Stimulated activated memory B cell treated with anti-CD40 and anti-IgM and Interleukin-4, amounts not matched to agents 10 μg/mL and 1 μg/mL and 100 μg/mL, for 72 hours (primary cell): ENCODE data around the gene COL4A1.
"Not testable (repeated sequence)": the region's sequence is repeated elsewhere in the genome, so short reads cannot be mapped to it uniquely, and the experiment has no call there.

Experiments used
- ATAC-seq: fragments of 150-1000 bp; cut with Tn5 transposase; 2 replicates; pipeline ENCODE4 v1.10.0; 2021
- H3K27ac Mint-ChIP-seq: one replicate; pipeline ENCODE4 v1.8.0; 2022; ENCODE audit warnings: mild to moderate bottlenecking, mixed read lengths
- H3K27me3 Mint-ChIP-seq: one replicate; pipeline ENCODE4 v1.8.0; 2022; ENCODE audit warnings: mixed read lengths
- H3K36me3 Mint-ChIP-seq: one replicate; pipeline ENCODE4 v1.8.0; 2022; ENCODE audit warnings: mixed read lengths
- H3K4me1 Mint-ChIP-seq: one replicate; pipeline ENCODE4 v1.8.0; 2022; ENCODE audit warnings: mixed read lengths
- H3K4me3 Mint-ChIP-seq: one replicate; pipeline ENCODE4 v1.8.0; 2022; ENCODE audit warnings: mild to moderate bottlenecking, moderate library complexity, mixed read lengths
- H3K9me3 Mint-ChIP-seq: one replicate; pipeline ENCODE4 v1.8.0; 2022; ENCODE audit warnings: mixed read lengths

COL4A1 gene

DNA sequence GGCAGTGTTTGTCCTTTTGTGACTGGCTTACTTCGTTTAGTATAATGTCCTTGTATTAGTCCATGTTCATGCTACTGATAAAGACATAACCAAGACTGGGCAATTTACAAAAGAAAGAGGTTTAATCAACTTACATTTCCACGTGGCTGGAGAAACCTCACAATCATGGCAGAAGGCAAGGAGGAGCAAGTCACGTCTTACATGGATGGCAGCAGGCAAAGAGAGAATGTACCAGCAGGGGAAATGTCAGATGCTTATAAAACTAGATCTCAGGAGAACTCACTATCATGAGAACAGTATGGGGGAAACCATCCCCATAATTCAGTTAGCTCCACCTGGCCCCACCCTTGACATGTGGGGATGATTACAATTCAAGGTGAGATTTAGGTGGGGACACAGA is 14.6 kb upstream of the COL4A1 start:
- not testable (repeated sequence) for ATAC-seq, H3K27ac Mint-ChIP-seq, H3K36me3 Mint-ChIP-seq, H3K4me3 Mint-ChIP-seq, H3K9me3 Mint-ChIP-seq, H3K4me1 Mint-ChIP-seq
- H3K27me3 Mint-ChIP-seq, result peaks cover 32% of the 10 kb centered on the region

DNA sequence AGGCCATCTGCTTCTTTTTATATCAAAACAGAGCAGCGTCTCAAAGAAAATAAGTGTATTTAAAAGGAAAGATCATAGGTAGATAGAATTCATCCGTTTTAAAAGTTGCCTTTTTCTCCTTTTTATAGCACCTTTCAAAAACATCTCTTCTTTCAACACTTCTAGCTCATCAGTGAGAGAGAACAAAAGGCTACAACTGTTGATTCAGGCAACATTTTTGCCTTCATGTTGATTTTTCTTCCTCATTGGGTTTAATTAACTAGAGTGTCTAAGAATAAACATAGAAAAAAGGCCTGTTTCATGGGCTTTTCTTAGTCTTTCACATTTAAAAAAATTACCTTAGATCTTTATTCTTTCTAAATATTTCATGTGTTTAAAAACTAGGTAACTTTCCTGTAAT is 13.7 kb upstream of the COL4A1 start:
- ATAC-seq, result no peak
- Mint-ChIP-seq H3K4me1 (no peaks in the 10 kb centered on the region), H3K27me3 (peaks cover 30% of the 10 kb centered on the region), H3K27ac (no peak overlapping the region), H3K4me3 (no peak overlapping the region), H3K9me3 (peaks cover 5% of the 10 kb centered on the region), H3K36me3 (no peaks in the 10 kb centered on the region)

DNA sequence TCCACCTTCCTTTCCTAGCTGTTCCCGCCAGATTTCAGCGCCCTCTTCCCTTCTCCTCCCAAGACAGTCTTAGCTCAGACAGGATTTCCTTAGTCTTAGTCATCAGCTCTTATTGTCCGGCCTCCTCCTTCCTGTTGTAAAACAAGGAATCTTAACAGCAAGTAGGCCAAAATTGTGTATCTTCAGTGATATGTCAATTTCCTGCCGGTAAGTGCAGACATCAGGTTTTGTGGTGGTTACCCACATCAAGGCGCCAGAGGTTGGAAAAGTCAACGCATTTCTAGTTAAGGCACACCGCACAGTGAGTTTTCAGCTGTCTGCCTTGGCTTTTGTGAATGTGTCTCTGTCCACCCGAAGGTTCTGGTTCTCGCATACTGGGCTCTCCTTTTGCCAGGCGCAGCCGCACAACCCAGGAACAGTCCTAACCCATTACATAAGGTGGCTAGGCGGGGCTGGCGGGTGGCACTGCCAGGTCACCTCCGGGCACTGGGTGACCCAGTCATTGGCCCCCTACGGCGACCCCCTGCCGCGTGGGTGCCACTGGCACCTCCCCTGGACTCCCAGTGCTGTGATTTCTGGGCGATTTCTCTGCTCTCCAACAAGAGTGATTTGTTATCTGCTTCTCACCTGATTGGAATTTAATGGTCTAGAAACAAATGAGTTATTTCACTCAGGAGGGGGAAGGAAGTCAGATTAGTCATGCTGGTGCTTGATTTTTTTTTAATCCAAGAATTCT is 13.0 kb upstream of the COL4A1 start:
- H3K27ac Mint-ChIP-seq, result no peak overlapping the region
- peak; percentile 31 for ATAC-seq
- H3K4me3 Mint-ChIP-seq, result no peak overlapping the region
- H3K9me3 Mint-ChIP-seq, result peaks cover 5% of the 10 kb centered on the region
- no peaks in the 10 kb centered on the region for H3K4me1 Mint-ChIP-seq
- H3K36me3 Mint-ChIP-seq, result no peaks in the 10 kb centered on the region
- H3K27me3 Mint-ChIP-seq, result peaks cover 29% of the 10 kb centered on the region

DNA sequence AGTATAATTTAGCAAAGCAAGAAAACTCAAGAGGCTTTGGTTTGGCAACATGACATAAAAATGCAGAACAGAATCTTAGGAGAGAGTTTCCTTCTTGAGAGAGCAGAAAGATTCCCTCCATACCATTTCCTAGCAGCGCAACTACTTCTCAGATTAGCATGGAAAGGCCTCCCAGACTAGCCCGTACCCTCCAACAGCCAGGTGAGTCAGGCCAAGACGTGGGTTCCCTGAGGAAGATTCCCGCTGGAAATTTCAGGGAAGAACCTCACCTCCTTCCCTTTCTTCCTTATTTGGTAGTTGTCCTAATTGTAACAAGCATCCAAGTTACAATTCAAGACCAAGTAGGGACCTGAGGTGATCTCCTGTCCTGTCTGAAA is 12.4 kb upstream of the COL4A1 start:
- Mint-ChIP-seq H3K27ac (no peak overlapping the region), H3K36me3 (no peaks in the 10 kb centered on the region), H3K9me3 (peaks cover 5% of the 10 kb centered on the region), H3K27me3 (peaks cover 26% of the 10 kb centered on the region), H3K4me1 (no peaks in the 10 kb centered on the region), H3K4me3 (no peak overlapping the region)
- no peak for ATAC-seq

DNA sequence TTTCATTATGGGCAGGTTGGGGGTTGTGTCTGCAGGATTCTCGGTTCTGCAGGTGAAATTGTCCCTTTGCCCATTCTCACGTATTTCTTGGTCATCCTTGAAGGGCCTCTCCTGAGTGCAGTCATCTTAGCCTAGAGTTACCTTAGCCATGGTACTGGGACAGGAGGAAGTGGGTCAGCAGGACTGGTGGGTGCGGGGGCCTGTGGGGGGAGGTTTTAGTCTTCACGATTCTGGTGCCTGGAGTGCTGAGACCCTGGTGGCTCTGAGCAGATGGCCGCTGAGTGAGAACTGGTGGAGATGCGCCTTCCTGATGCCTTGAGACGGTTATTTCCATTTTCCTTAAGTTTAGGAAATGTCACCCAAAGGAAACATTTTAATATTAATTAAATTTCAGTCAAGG is 12.0 kb upstream of the COL4A1 start:
- H3K27me3 Mint-ChIP-seq, result peaks cover 26% of the 10 kb centered on the region
- no peak overlapping the region for H3K27ac Mint-ChIP-seq
- peaks cover 5% of the 10 kb centered on the region for H3K9me3 Mint-ChIP-seq
- no peak overlapping the region for H3K4me3 Mint-ChIP-seq
- no peaks in the 10 kb centered on the region for H3K36me3 Mint-ChIP-seq
- no peaks in the 10 kb centered on the region for H3K4me1 Mint-ChIP-seq
- no peak for ATAC-seq

DNA sequence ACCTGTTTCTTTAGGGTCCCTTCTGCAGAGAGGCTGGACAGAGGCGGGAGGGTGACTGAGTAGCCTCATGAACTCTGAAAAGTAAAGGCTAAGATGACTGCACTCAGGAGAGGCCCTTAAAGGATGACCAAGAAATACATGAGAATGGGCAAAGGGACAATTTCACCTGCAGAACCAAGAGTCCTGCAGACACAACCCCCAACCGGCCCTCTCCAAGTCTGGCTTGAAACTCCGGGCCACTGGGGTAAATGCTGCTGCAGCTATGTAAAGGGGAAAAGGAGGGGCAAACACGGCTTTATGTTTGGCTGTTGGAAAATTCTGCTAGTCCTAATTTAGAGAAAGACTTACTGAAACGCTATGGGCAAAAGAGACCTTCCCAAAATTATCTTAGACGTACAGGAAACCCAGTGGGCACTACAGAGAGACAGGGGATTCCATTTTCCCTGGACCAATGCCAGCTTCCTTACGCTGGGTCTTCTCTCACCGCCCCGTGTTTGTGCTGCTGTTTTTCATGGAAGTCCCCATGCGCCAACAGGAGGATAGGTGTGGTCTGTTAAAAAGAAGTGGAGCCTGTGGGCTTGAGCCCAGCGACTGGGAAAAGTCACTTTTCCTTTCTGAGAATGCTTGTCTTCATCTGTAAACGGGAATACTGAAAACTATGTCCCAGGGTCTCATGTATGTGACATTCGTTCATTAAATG is 10.7 kb upstream of the COL4A1 start:
- Mint-ChIP-seq H3K9me3 (peaks cover 5% of the 10 kb centered on the region), H3K4me3 (no peak overlapping the region), H3K27ac (no peak overlapping the region), H3K36me3 (no peaks in the 10 kb centered on the region), H3K4me1 (no peaks in the 10 kb centered on the region), H3K27me3 (peaks cover 17% of the 10 kb centered on the region)
- ATAC-seq, result no peak

DNA sequence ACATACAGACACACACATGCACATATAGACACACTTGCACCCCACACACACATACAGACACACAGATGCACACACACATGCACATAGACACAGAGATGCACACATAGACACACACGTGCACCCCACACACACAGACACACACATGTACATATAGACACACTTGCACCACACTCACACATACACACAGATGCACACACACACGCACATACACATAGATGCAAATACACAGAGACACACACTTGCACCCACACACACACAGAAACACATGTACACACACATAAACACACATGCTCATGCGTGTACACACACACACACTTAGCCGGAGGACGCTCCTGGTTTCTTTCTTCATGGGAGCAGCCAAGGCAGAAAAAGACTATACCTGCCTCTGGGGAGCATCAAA is 10.1 kb upstream of the COL4A1 start:
- Mint-ChIP-seq H3K36me3 (no peaks in the 10 kb centered on the region), H3K4me1 (no peaks in the 10 kb centered on the region)
- no peak for ATAC-seq

DNA sequence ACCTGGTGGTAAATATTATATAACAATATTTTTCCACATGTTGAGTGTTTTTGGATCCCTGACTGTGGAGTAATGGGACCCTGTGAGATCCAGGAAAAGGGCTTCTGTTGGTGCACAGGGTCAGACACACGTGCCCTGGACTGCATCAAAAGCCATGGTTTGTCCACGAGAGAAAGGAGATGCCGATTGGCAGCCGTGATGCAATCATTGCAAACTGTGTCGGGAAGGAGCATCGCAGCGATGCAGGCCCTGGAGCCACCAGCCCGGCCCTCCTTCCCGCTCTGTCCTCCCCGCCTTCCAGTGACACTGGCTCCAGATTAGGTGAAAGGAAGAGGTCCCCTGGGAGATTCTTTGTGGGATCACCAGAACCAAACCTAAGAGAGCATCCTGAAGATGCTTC is 9.2 kb upstream of the COL4A1 start:
- Mint-ChIP-seq H3K4me3 (no peak overlapping the region), H3K36me3 (no peaks in the 10 kb centered on the region), H3K4me1 (no peaks in the 10 kb centered on the region), H3K27me3 (peaks cover 25% of the 10 kb centered on the region), H3K9me3 (peaks cover 5% of the 10 kb centered on the region), H3K27ac (no peak overlapping the region)
- ATAC-seq, result no peak

More for the DNA sequence above, 10.1 kb upstream of the COL4A1 start:
- peaks cover 5% of the 10 kb centered on the region for H3K9me3 Mint-ChIP-seq
- H3K27ac Mint-ChIP-seq, result no peak overlapping the region
- peaks cover 17% of the 10 kb centered on the region for H3K27me3 Mint-ChIP-seq
- no peak overlapping the region for H3K4me3 Mint-ChIP-seq

DNA sequence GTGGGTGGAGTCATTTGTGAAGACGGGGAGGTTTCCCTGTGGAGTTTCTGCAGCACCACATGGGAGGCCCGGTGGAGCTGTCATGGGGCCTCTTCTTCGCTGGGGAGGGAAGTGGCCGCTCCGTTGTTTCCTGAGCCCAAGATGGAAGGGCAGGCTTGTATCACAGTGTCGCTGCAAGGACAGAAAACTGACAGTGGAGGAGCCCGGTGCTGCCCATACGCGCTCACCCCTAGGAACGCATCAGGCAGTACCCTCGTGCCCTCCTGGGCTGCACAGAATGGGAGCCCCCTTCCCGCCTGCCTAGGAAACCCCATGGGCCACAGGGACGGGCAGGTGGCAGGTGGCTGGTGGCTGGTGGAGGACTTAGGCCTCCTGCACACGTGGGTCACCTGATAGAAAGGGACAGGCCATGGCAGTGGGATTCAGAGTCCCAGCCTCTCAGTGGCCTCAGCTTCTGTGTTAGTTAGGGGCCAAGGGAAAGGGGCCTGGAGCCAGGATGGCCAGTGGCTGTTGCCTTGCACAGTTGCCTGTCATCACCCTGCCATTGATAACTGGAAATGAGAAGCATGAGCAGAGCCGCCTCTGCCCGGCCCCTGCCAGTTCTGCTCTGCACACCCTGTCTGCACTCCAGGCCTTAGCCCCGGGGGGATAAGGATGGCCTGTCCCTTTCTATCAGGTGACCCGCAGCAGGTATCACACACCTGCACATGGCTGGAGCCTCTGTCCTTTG is 7.7 kb upstream of the COL4A1 start:
- Mint-ChIP-seq H3K4me1 (no peaks in the 10 kb centered on the region), H3K27me3 (peaks cover 41% of the 10 kb centered on the region)
- ATAC-seq, result no peak

DNA sequence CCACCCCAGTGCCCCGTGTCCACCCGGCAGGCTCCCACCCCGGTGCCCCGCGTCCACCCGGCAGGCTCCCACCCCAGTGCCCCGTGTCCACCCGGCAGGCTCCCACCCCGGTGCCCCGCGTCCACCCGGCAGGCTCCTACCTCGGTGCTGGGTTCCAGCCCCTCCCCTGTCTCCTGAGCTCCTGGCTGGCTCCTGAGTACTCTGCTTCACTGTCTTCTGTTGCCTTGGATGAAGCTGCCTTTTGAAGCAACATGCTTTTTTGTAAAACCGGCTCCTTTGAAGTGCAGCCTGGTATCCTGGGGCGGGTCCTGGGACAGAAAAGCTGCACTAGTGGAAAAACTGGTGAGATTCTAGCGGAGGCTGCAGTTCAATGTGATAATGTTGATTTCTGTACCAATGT is 6.8 kb upstream of the COL4A1 start:
- H3K36me3 Mint-ChIP-seq, H3K4me3 Mint-ChIP-seq, H3K27ac Mint-ChIP-seq, ATAC-seq, H3K4me1 Mint-ChIP-seq, H3K9me3 Mint-ChIP-seq: not testable (repeated sequence)
- peaks cover 50% of the 10 kb centered on the region for H3K27me3 Mint-ChIP-seq

More for the DNA sequence above, 7.7 kb upstream of the COL4A1 start:
- Mint-ChIP-seq H3K36me3 (no peaks in the 10 kb centered on the region), H3K4me3 (no peak overlapping the region), H3K9me3 (peaks cover 5% of the 10 kb centered on the region), H3K27ac (no peak overlapping the region)

DNA sequence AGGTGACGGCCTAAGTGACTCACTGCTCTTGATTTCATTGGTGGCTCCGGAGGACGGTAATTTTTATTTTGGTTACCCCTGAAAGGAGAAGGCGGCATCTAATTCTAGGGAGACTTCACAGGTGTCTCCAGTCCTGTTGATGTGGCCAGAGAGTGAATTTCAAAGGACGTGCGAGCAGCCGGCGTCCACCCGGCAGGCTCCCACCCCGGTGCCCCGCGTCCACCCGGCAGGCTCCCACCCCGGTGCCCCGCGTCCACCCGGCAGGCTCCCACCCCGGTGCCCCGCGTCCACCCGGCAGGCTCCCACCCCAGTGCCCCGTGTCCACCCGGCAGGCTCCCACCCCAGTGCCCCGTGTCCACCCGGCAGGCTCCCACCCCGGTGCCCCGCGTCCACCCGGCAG is 6.3 kb upstream of the COL4A1 start:
- H3K4me3 Mint-ChIP-seq, H3K36me3 Mint-ChIP-seq, ATAC-seq, H3K27ac Mint-ChIP-seq, H3K4me1 Mint-ChIP-seq, H3K9me3 Mint-ChIP-seq: not testable (repeated sequence)
- peaks cover 55% of the 10 kb centered on the region for H3K27me3 Mint-ChIP-seq

DNA sequence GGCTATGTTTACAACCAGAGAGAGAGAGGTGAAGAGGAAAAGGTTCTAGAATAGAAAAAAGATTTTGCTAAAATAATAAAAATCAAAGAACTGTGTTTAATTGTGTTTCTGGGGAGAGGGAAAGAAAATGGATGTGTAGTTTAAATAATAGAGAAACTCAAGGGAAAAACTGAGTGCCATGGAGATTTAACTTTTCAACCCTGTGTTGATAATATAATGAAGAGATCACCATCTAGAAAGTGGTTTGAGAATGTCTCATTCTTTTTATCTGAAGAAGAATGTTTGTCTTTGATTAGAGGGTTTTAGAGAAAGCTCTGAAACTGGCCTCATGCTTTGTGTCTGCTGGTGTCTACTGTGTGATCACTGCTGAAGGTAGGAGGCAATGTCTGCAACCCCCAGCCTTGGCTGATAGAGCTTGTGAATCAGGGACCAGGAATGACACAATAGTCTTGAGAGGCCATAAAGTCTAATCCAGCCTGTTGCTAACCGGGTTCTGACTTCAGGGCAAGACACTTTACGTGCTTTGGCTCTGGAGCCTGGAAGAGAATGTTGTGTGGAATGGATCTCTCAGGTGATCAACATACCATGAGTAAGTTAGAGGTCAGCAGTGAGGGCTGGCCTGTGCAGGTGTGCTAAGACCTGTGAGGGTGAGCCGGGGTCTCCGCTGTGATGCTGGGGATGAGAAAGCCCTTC is 5.5 kb upstream of the COL4A1 start:
- no peak for ATAC-seq
- H3K36me3 Mint-ChIP-seq, result no peaks in the 10 kb centered on the region
- no peaks in the 10 kb centered on the region for H3K4me1 Mint-ChIP-seq
- no peak overlapping the region for H3K4me3 Mint-ChIP-seq
- H3K27me3 Mint-ChIP-seq, result peaks cover 62% of the 10 kb centered on the region
- no peak overlapping the region for H3K27ac Mint-ChIP-seq
- peaks cover 5% of the 10 kb centered on the region for H3K9me3 Mint-ChIP-seq

DNA sequence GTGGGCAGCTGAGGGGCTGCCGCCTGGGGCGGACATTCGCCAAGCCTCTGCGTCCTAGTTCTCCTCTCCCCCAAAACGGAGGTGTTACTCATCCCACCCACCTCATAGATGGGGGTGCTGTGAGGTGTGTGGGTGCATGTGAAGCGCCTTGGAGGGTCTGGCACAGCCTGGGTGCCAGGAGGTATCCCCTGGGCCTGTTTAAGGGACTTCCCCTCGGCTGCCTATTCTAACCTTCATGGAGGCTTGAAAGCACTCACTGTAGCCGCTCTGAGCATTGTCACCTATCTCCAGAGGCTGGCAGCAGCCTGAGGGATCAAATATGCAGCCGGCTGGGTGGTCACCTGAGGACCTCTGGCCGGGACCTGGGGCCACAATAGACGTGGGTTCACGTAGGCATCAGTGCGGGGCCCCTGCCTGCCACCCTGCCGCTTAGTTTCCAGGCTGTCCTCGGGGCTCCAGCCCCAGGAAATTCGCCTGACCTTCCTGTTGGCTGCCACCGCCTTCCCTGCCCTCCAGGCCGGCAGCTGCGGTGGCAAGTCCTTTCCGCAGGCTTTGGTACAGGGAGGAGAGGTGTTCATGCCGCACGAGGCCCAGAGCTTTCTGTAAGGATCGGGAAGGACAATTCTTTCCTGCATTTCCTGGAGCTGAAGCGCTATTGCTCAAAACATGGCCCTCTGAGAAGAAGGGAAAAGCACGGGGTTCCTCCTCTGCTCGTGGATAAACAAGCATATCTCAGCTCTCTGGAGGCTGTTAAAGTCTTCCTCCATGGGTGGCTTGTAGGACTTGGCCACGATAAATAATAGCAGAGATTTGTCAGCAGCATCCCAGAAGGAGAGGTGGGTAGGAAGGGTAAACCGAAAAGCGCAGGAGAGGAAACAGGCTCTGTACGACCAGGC is 4.7 kb upstream of the COL4A1 start:
- Mint-ChIP-seq H3K27me3 (peaks cover 63% of the 10 kb centered on the region), H3K27ac (no peak overlapping the region), H3K4me3 (no peak overlapping the region), H3K4me1 (no peaks in the 10 kb centered on the region), H3K9me3 (no peaks in the 10 kb centered on the region), H3K36me3 (no peaks in the 10 kb centered on the region)
- ATAC-seq, result no peak

DNA sequence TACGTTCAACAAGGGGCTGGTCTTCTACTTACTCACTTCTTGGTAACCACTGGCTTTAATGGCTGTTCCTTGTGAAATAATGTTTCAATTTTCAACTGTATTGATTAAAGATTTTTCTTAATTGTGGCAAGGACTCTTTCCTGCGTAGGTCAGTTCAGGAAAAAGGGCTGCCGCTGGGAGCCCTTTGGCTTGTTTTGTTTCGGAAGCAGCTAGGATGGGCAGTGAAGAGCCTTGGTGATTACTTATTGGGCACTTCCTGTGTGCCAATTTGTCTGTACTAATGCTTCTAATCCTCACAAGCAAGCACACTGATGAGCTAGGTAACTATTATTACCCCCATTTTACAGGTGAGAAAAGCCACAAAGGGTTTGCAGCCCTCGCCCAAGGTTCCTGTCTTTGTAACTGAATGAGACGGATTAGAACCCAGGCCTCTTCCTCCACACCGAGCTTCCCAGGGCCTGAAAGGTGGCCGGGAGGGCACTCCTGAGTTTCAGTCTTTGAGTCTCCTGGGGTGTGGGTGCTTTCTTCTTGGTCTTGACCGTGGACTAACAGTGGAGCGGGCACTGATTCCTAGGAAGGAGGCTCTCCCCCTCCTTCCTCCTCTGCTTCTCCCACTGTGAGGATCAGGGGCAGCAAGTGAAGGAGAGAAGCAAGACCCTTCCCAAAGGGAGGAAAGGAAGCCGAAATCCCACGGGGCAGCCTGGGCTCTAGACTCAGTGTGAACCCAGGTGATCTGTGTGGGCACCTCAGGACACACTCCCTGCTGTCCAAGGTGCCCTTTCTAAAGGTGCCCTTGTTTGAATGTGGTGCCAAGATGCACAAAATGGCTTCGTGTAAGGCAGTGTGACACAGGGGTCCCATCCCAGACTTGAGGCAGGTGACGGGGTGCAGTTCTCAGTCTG is 3.8 kb upstream of the COL4A1 start:
- Mint-ChIP-seq H3K4me3 (no peak overlapping the region), H3K27ac (no peak overlapping the region), H3K36me3 (no peaks in the 10 kb centered on the region), H3K27me3 (peaks cover 69% of the 10 kb centered on the region), H3K4me1 (no peaks in the 10 kb centered on the region), H3K9me3 (no peaks in the 10 kb centered on the region)
- ATAC-seq, result no peak
